Measurements from ENCODE around the gene TCF4. TPM values are rescaled to one million over a fixed set of nuclear protein-coding genes. Genes with fewer than 3 reads are reported as not detected.

TCF4 gene
- total RNA-seq, 4 donors from 2014 or later: 80.9 to 172 (median 94.0) TPM

- peaks cover 22% of the 10 kb centered on the region for H3K4me1 ChIP-seq
- no peaks in the 10 kb centered on the region for H3K36me3 ChIP-seq
- H3K9me3 ChIP-seq: no peaks in the 10 kb centered on the region
- no peak for DNase-seq (ENCODE audit: low spot score in 2 of 2)
- 63% methylated on average over 2 of the region's 2 CpGs for WGBS
- TF ChIP-seq POLR2AphosphoS5 (IDR thresholded peaks at IDR 0.05) (no peak), CTCF (IDR thresholded peaks at IDR 0.05) (no peak), POLR2A (IDR thresholded peaks at IDR 0.05) (no peak), EP300 (IDR thresholded peaks at IDR 0.05) (no peak)
- no peak overlapping the region for H3K27ac ChIP-seq
- H3K4me3 ChIP-seq: no peak overlapping the region
- no peaks in the 10 kb centered on the region for H3K27me3 ChIP-seq
Measured at GRCh38 chr18:55306359-55307024, 281.5 kb downstream of the TCF4 start.

- Histone ChIP-seq H3K27me3 (no peaks in the 10 kb centered on the region), H3K4me1 (peaks cover 22% of the 10 kb centered on the region), H3K36me3 (no peaks in the 10 kb centered on the region), H3K4me3 (peak overlapping the region; percentile 15), H3K9me3 (no peaks in the 10 kb centered on the region), H3K27ac (peak overlapping the region; percentile 46)
- WGBS: 60% methylated on average over 11 of the region's 11 CpGs
- TF ChIP-seq POLR2A (IDR thresholded peaks at IDR 0.05) (no peak), CTCF (IDR thresholded peaks at IDR 0.05) (no peak), EP300 (IDR thresholded peaks at IDR 0.05) (no peak), POLR2AphosphoS5 (IDR thresholded peaks at IDR 0.05) (no peak)
- no peak for DNase-seq (ENCODE audit: low spot score in 2 of 2)
Measured at GRCh38 chr18:55302167-55302833, 285.7 kb downstream of the TCF4 start.

- Histone ChIP-seq H3K4me1 (peaks cover 20% of the 10 kb centered on the region), H3K27ac (peak overlapping the region; percentile 46), H3K9me3 (no peaks in the 10 kb centered on the region), H3K36me3 (no peaks in the 10 kb centered on the region), H3K27me3 (no peaks in the 10 kb centered on the region), H3K4me3 (peak overlapping the region; percentile 15)
- TF ChIP-seq EP300 (IDR thresholded peaks at IDR 0.05) (no peak), POLR2AphosphoS5 (IDR thresholded peaks at IDR 0.05) (no peak), CTCF (IDR thresholded peaks at IDR 0.05) (no peak), POLR2A (IDR thresholded peaks at IDR 0.05) (no peak)
- 59% methylated on average over 8 of the region's 8 CpGs for WGBS
- DNase-seq (ENCODE audit: low spot score in 2 of 2): no peak
Measured at GRCh38 chr18:55301824-55302166, 286.2 kb downstream of the TCF4 start.

- no peak for DNase-seq (ENCODE audit: low spot score in 2 of 2)
- TF ChIP-seq EP300 (IDR thresholded peaks at IDR 0.05) (no peak), POLR2AphosphoS5 (IDR thresholded peaks at IDR 0.05) (no peak), CTCF (IDR thresholded peaks at IDR 0.05) (no peak), POLR2A (IDR thresholded peaks at IDR 0.05) (no peak)
- Histone ChIP-seq H3K27ac (peak overlapping the region; percentile 46), H3K4me3 (peak overlapping the region; percentile 15), H3K4me1 (peaks cover 15% of the 10 kb centered on the region), H3K9me3 (no peaks in the 10 kb centered on the region), H3K27me3 (no peaks in the 10 kb centered on the region), H3K36me3 (no peaks in the 10 kb centered on the region)
- 69% methylated on average over 14 of the region's 14 CpGs for WGBS
Measured at GRCh38 chr18:55300936-55301531, 287.0 kb downstream of the TCF4 start.

- H3K36me3 ChIP-seq: no peaks in the 10 kb centered on the region
- DNase-seq (ENCODE audit: low spot score in 2 of 2): peak in 1 of 2 donors; percentile 63
- TF ChIP-seq POLR2AphosphoS5 (IDR thresholded peaks at IDR 0.05): no peak
- no peak for TF ChIP-seq EP300 (IDR thresholded peaks at IDR 0.05)
- no peak for TF ChIP-seq POLR2A (IDR thresholded peaks at IDR 0.05)
- TF ChIP-seq CTCF (IDR thresholded peaks at IDR 0.05): no peak
- H3K27me3 ChIP-seq: no peaks in the 10 kb centered on the region
- 79% methylated on average over 11 of the region's 11 CpGs for WGBS
- H3K4me3 ChIP-seq: peak overlapping the region; percentile 15
- peak overlapping the region; percentile 46 for H3K27ac ChIP-seq
- H3K4me1 ChIP-seq: peaks cover 15% of the 10 kb centered on the region
- H3K9me3 ChIP-seq: no peaks in the 10 kb centered on the region
Measured at GRCh38 chr18:55300421-55300935, 287.5 kb downstream of the TCF4 start.

Measured in suprapubic skin (tissue), 4 donors.